Heart right ventricle (tissue), 16 donors: ENCODE results near the gene C10orf143. TPM values are rescaled to one million over a fixed set of nuclear protein-coding genes. Genes with fewer than 3 reads are reported as not detected.

Experiments
- ATAC-seq, 8 donors: fragments of 200-7000 bp; cut with Tn5 transposase; one replicate each; pipeline ENCODE4 v1.9.1; 2020; ENCODE audit warnings: mild to moderate bottlenecking in 8 of 8, moderate library complexity in 8 of 8, moderate number of reproducible peaks in 1 of 8
- DNase-seq, 2 donors: peaks; one replicate each; pipeline ENCODE4 v3.0.0-alpha.2; 2020
- H3K27ac ChIP-seq, 10 donors: fragments of 200-600 bp; sonication (generic) in 2 of 10; one replicate each; pipeline versions ENCODE4 v1.5.0 to v1.8.0; 2020 to 2022; ENCODE audit warnings: mild to moderate bottlenecking in 3 of 10
- H3K27me3 ChIP-seq, 7 donors: fragments of 200-600 bp; one replicate each; pipeline ENCODE4 v1.8.0; 2021 to 2022; ENCODE audit warnings: mild to moderate bottlenecking in 2 of 7
- H3K36me3 ChIP-seq, 9 donors: fragments of 200-600 bp; sonication (generic) in 1 of 9; one replicate each; pipeline versions ENCODE4 v1.5.0 to v1.8.0; 2020 to 2022; ENCODE audit warnings: mild to moderate bottlenecking in 2 of 9
- H3K4me1 ChIP-seq, 9 donors: fragments of 200-600 bp; sonication (generic) in 1 of 9; one replicate each; pipeline versions ENCODE4 v1.5.0 to v1.8.0; 2020 to 2022; ENCODE audit warnings: mild to moderate bottlenecking in 4 of 9
- H3K4me3 ChIP-seq, 10 donors: fragments of 200-600 bp; sonication (generic) in 2 of 10; one replicate each; pipeline versions ENCODE4 v1.5.0 to v1.8.0; 2020 to 2022; ENCODE audit warnings: mild to moderate bottlenecking in 7 of 10, moderate library complexity in 2 of 10
- H3K9me3 ChIP-seq, 11 donors: fragments of 200-600 bp in 10 of 11; sonication (generic) in 2 of 11; one replicate each; pipeline versions ENCODE4 v1.5.0 to v1.8.0; 2013 to 2022; ENCODE audit warnings: mild to moderate bottlenecking in 2 of 11, control low read depth in 1 of 11, moderate library complexity in 1 of 11
- WGBS, 2 donors: extraction: QIAGEN DNeasy Blood & Tissue Kit; methylation state at CpG; one replicate each; pipeline ENCODE4 v1.1.7; 2013; ENCODE audit warnings: inconsistent platforms in 1 of 2; 5-methylcytosine and 5-hydroxymethylcytosine counted together
- intact Hi-C, 10 donors: fragments of 100-400 bp; cut with DNase I; formaldehyde crosslinking; loops; one replicate each; pipeline versions ENCODE4 v1.11.1 to v1.14.2; 2022
- polyA plus RNA-seq, 2 donors: library from polyadenylated mRNA; stranded (reverse); fragments of 200-250 nt; gene quantifications; one replicate each; pipeline ENCODE4 v1.2.3, GENCODE V29; 2013
- total RNA-seq, 10 donors: library from RNA; stranded (reverse); fragmentation: NEBNext Ultra II Directional in 3 of 10; extraction: Animal tissue kit (Norgen Biotek cat#: 25700) in 3 of 10; gene quantifications; one replicate each; pipeline versions ENCODE4 v1.2.1 to v1.2.4, GENCODE V29; 2021 to 2023
- TF ChIP-seq, protein P1 (sequence below), 9 donors: fragments of 200-600 bp; sonication (generic) in 2 of 9; IDR thresholded peaks; one replicate each; pipeline versions ENCODE4 v1.5.0 to v1.8.0; 2021 to 2022; ENCODE audit warnings: antibody characterized with exemption in 9 of 9, mild to moderate bottlenecking in 5 of 9, moderate library complexity in 1 of 9
- donor health status: Arrhythmogenic right ventricular cardiomyopathy.
- donor health status: ischemic (EF 13 %, LVEDD 7.1; RV severe dilation, severe dysfunction).
- donor health status: healthy with polysubstance abuse.
- donor health status: DM: no; HTN: yes; CAD: no.
- donor health status: DM: no; HTN: no; CAD: no.
- donor health status: ischemic (EF 25% LVEDD 6.9; RV normal size, moderate dysfunction).
- donor health status: ischemic (EF 25% LVEDD 5.7; RV mildly dilated, moderate dysfunction).
- donor health status: healthy.
- donor health status: DM: yes; HTN: yes; CAD: no.
- donor health status: Ischemic cardiomyopathy.
- donor health status: ischemic (EF 35%, LVEDD 5.7; RV mildly dilated, moderate dysfunction).
- donor health status: nonischemic (EF 11% LVEDD 7.7; RV severe dilation, severe dysfunction).
- donor health status: DM: yes; HTN: yes; CAD: no.
- donor health status: PGD.
- donor health status: ischemic (EF 29% LVEDD 5.4; RV normal size, mild dysfunction).
- donor health status: nonischemic (EF 23%, LVEDD 6.1; RV moderate dilation, normal function).

C10orf143 gene
- total and polyA plus RNA-seq, 12 donors, result 1.1 to 5.4 (median 2.1) TPM

DNA sequence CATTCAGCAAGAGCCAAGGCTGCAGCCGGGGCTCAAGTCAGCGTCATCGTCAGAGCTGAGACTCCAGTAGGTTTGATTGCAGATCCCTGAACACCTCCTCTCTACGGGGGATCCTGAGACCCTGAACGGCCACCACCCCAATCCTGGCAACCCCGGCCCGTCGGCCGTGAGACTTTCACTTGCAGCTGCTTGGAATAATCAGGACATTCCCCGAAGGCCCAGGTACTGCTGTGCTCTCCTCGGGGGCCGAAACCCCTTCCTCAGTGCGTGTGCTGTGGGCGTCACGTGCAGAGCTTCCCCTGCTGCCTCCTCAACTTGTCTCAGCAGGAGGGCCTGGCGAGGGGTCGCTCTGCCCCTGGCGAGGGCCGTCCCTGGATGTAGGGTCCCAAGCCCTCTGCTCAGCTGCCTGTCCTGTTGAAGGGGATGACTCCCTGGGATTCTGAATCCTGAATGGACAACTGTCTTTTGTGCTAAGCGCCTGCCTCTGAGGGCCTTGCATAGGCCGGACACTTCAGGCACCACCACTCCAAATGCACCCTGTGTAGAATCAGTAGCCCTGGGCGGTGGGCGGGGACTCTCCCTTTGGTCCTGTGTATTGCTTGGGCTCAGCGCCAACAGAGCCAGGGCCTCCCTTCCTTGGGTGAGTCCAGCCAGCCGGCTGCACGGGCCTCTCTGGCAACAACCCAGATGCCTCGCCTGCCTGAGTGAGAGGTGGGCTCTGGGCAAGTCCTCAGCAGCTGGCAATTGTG, 82.7 kb downstream of the C10orf143 start:
- Histone ChIP-seq H3K9me3 (peaks cover 0 to 22% (median 0%) of the 10 kb centered on the region in 11 donors), H3K27me3 (peaks cover 0 to 6% (median 0%) of the 10 kb centered on the region in 7 donors), H3K4me1 (no peaks in the 10 kb centered on the region), H3K27ac (no peak overlapping the region), H3K4me3 (no peak overlapping the region), H3K36me3 (no peaks in the 10 kb centered on the region)
- DNase-seq, result no peak
- ATAC-seq, result no peak
- intact Hi-C loops, result no loop called here
- WGBS, 2 donors, result 75 to 76% methylated on average over 27 of the region's 27 CpGs
- TF ChIP-seq, protein P1, sequence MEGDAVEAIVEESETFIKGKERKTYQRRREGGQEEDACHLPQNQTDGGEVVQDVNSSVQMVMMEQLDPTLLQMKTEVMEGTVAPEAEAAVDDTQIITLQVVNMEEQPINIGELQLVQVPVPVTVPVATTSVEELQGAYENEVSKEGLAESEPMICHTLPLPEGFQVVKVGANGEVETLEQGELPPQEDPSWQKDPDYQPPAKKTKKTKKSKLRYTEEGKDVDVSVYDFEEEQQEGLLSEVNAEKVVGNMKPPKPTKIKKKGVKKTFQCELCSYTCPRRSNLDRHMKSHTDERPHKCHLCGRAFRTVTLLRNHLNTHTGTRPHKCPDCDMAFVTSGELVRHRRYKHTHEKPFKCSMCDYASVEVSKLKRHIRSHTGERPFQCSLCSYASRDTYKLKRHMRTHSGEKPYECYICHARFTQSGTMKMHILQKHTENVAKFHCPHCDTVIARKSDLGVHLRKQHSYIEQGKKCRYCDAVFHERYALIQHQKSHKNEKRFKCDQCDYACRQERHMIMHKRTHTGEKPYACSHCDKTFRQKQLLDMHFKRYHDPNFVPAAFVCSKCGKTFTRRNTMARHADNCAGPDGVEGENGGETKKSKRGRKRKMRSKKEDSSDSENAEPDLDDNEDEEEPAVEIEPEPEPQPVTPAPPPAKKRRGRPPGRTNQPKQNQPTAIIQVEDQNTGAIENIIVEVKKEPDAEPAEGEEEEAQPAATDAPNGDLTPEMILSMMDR (IDR thresholded peaks at IDR 0.05), result no peak

DNA sequence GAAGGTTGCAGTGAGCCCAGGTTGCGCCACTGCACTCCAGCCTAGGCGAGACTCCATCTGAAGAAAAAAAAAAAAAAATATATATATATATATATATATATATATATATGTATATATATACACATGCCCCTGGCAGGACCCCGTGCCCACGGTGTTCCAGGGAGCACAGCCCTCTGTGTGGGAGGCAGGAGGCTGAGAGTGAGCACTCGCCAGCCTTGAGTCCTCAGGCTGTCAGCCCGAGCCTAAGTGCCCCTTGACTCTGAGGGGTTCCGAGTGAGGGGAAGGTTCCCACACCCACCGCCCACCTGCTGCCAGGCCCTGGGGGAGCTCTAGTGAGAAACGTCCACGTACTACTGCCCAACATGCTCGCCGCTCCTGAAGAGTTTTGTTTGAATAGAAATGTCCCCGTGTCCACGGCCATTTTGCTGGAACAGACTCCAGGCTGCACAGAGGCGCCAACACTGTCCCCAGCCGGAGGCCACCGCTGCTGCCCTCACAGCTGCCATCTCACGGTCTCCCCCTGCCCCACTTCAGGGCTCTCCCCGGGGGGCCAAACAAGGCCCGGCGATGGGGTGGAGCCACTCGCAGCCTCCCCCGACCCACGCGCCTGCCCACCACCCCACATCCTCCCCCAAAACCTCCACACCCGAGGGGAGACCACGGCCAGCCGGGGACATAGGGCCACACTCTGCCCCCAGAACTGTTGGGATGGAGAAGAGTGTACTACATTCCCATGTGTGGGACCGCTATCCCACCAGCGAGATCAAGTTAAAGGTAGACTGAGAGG, 83.8 kb downstream of the C10orf143 start:
- ATAC-seq, result no peak

DNA sequence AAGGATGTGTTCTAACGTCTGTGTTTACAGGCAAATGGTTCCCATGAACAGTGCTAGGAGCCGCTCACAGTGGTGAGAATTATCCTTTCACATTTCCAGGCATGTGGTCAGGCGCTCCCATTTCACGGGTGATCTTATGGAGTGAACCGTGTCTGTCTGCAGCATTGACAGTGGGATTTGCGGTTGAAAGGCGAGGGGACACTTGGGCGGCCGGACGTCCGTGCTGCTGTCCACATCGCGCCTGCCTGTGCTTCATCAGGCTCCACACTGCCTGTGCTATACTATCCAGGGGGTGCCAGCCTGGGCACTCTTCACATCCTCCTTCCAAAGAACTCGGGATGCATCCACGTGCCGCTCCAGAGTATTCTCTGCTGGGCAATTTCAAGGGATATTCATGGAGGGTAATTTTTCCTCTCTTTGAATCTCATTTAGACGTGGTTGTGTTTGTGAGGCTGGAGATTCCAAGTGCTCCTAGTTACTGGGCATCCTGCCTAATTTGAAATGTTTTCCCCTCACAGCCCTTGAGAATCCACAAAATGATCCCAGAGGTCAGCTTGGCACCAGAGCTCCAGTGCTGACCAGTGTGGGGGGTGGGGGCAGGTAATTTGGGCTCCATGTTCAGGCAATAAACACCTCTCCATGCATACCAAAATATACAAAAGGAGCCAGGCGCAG, 84.7 kb downstream of the C10orf143 start:
- Histone ChIP-seq H3K4me3 (no peak overlapping the region), H3K27me3 (peaks cover 0 to 9% (median 0%) of the 10 kb centered on the region in 7 donors), H3K9me3 (peaks cover 0 to 5% (median 0%) of the 10 kb centered on the region in 11 donors), H3K27ac (no peak overlapping the region), H3K36me3 (no peaks in the 10 kb centered on the region), H3K4me1 (peaks cover 0 to 13% (median 0%) of the 10 kb centered on the region in 9 donors)
- TF ChIP-seq, protein P1 (IDR thresholded peaks at IDR 0.05), result no peak
- intact Hi-C loops, result no loop called here
- ATAC-seq (no peak), DNase-seq (no peak)
- WGBS, 2 donors, result 81 to 86% methylated on average over 18 of the region's 18 CpGs

More for the DNA sequence above, 83.8 kb downstream of the C10orf143 start:
- Histone ChIP-seq H3K4me3 (no peak overlapping the region), H3K27ac (no peak overlapping the region), H3K4me1 (peaks cover 0 to 6% (median 0%) of the 10 kb centered on the region in 9 donors), H3K9me3 (peaks cover 0 to 12% (median 0%) of the 10 kb centered on the region in 11 donors), H3K27me3 (peaks cover 0 to 6% (median 0%) of the 10 kb centered on the region in 7 donors), H3K36me3 (no peaks in the 10 kb centered on the region)
- intact Hi-C loops, result no loop called here
- DNase-seq, result no peak
- 89 to 90% methylated on average over 30 of the region's 30 CpGs for WGBS, 2 donors
- TF ChIP-seq, protein P1 (IDR thresholded peaks at IDR 0.05), result no peak

DNA sequence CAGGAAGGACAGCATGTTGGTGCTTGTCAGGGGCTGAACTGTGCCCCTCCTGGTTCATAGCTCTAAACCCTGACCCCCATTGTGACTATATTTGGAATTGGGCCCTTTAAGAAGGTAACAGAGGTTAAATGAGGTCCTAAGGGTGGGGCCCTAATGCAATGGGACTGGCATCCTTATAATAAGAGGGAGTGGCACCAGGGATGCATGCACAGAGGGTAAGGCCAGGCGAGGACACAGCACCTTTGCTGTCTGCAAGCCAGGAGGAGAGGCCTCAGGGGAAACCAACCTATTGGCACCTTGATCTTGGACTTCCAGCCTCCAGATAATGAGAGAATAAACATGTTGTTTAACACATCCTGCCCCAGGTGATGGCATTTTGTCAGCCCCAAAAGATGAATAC, 85.3 kb downstream of the C10orf143 start:
- Histone ChIP-seq H3K4me3 (no peak overlapping the region), H3K9me3 (peaks cover 0 to 5% (median 0%) of the 10 kb centered on the region in 11 donors), H3K27me3 (peaks cover 0 to 11% (median 0%) of the 10 kb centered on the region in 7 donors), H3K27ac (no peak overlapping the region), H3K36me3 (no peaks in the 10 kb centered on the region), H3K4me1 (peaks cover 0 to 15% (median 0%) of the 10 kb centered on the region in 9 donors)
- no peak for DNase-seq
- intact Hi-C loops, result no loop called here
- TF ChIP-seq, protein P1 (IDR thresholded peaks at IDR 0.05), result no peak
- WGBS, 2 donors, result 55 to 71% methylated on average over 1 of the region's 1 CpG
- no peak for ATAC-seq
